ENCODE results near the gene SC5D. TPM values are rescaled to one million over a fixed set of nuclear protein-coding genes. Genes with fewer than 3 reads are reported as not detected.

Gene SC5D
- total RNA-seq, 2 donors from 2014 or later: 20.1 to 22.4 TPM

GRCh38 chr11:121270001-121270678 is 22.4 kb upstream of the SC5D start:
- Mint-ChIP-seq H3K36me3 (ENCODE audit: low read depth) (no peaks in the 10 kb centered on the region), H3K9me3 (no peaks in the 10 kb centered on the region), H3K27ac (no peak overlapping the region), H3K4me1 (no peaks in the 10 kb centered on the region), H3K27me3 (peaks cover 34% of the 10 kb centered on the region), H3K4me3 (no peak overlapping the region)
- ATAC-seq (replicated peaks): no peak

DNA sequence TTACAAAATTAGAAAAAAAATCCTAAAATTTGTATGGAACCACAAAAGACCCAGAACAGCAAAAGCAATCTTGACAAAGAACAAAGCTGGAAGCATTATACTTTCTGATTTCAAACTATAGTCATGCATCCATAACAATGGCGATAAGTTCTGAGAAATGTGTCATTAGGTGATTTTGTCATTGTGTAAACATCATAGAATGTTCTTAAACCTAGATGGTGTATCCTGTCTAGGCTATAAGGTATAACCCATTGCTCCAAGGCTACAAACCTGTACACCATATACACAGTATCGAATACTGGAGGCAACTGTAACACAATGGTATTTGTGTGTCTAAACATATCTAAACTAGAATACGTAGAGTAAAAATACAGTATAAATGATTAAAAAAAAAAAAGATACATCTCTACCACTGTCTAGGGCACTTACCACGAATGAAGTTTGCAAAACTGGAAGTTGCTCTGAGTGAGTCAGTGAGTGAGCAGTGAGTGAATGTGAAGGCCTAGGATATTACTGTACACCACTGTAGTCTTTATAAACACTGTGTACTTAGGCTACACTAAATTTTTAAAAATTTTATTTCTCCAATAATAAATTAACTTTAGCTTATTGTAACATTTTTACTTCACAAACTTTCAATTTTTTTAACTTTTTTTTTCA is 18.1 kb upstream of the SC5D start:
- peaks cover 16% of the 10 kb centered on the region for H3K27me3 Mint-ChIP-seq
- H3K36me3 Mint-ChIP-seq (ENCODE audit: low read depth): no peaks in the 10 kb centered on the region
- H3K4me3 Mint-ChIP-seq: no peak overlapping the region
- no peak for ATAC-seq (replicated peaks)
- no peaks in the 10 kb centered on the region for H3K4me1 Mint-ChIP-seq
- peaks cover 6% of the 10 kb centered on the region for H3K9me3 Mint-ChIP-seq
- no peak overlapping the region for H3K27ac Mint-ChIP-seq

DNA sequence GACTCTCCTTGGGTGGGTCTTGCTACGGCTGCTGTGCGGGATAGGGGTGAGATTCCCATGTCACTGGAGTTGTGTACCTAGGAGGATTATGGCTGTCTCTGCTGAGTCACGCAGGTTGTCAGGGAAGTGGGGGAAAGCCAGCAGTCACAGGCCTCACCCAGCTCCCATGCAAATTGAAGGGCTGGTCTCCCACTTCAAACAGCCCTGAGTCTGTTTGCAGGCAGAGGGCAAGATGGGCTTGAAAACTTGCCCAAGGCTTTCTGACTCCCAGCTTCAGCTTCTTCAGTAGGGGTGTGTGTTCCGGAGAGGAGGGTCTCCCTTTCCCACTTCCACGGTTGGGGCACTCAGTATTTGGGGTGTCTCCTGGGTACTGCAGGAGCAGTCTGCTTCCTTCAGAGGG is 10.9 kb upstream of the SC5D start:
- peaks cover 6% of the 10 kb centered on the region for H3K9me3 Mint-ChIP-seq
- H3K27me3 Mint-ChIP-seq: peaks cover 30% of the 10 kb centered on the region
- no peaks in the 10 kb centered on the region for H3K36me3 Mint-ChIP-seq (ENCODE audit: low read depth)
- no peak overlapping the region for H3K27ac Mint-ChIP-seq
- no peak for ATAC-seq (replicated peaks)
- no peaks in the 10 kb centered on the region for H3K4me1 Mint-ChIP-seq
- no peak overlapping the region for H3K4me3 Mint-ChIP-seq

GRCh38 chr11:121282386-121282785 is 10.2 kb upstream of the SC5D start:
- no peak overlapping the region for H3K27ac Mint-ChIP-seq

GRCh38 chr11:121282886-121283502 is 9.6 kb upstream of the SC5D start:
- H3K4me3 Mint-ChIP-seq: no peak overlapping the region
- no peaks in the 10 kb centered on the region for H3K36me3 Mint-ChIP-seq (ENCODE audit: low read depth)
- ATAC-seq (replicated peaks): no peak
- H3K4me1 Mint-ChIP-seq: no peaks in the 10 kb centered on the region
- H3K9me3 Mint-ChIP-seq: peaks cover 2% of the 10 kb centered on the region
- H3K27ac Mint-ChIP-seq: no peak overlapping the region
- peaks cover 27% of the 10 kb centered on the region for H3K27me3 Mint-ChIP-seq

More at GRCh38 chr11:121282386-121282785, 10.2 kb upstream of the SC5D start:
- Mint-ChIP-seq H3K4me3 (no peak overlapping the region), H3K4me1 (no peaks in the 10 kb centered on the region), H3K9me3 (peaks cover 6% of the 10 kb centered on the region), H3K27me3 (peaks cover 30% of the 10 kb centered on the region), H3K36me3 (ENCODE audit: low read depth) (no peaks in the 10 kb centered on the region)
- ATAC-seq (replicated peaks): no peak

- Mint-ChIP-seq H3K4me1 (peaks cover 26% of the 10 kb centered on the region), H3K9me3 (no peaks in the 10 kb centered on the region), H3K27me3 (no peaks in the 10 kb centered on the region), H3K27ac (peak overlapping the region; percentile 97), H3K36me3 (ENCODE audit: low read depth) (peaks cover 9% of the 10 kb centered on the region), H3K4me3 (peak overlapping the region; percentile 96)
- ATAC-seq (replicated peaks): no peak
Observed at GRCh38 chr11:121291319-121291718, 1.3 kb upstream of the SC5D start.

DNA sequence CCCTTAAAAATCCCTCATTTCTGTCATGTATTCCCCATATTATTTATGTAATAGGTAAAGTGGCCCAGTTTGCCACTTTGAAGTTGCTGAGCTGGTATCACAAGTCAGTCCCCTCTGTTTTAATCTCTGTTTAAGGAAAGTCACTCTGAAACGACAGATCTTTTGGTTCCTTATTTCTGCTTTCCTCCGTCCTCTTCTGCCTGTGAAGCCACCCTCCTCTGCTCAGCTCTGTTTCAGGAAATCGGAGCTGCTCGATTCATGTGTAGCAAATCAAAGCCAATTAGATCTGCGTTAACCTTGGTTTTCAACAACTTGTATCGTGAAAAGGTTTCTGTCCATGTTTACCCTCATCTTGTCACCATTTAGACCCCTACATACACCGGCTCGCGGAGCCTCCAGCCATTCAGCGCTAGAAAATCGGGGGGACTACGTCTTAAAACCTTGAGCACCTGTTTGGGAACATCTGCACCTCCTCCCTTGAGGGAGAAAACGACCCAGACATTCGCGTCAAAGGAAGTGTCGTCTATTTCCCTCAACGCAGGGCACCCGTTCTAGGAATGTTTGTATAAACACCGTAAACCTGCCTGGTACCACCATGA is 576 bp upstream of the SC5D start:
- ATAC-seq (replicated peaks): peak; percentile 44
- peak overlapping the region; percentile 97 for H3K27ac Mint-ChIP-seq

GRCh38 chr11:121293288-121293594 is 670 bp downstream of the SC5D start:
- H3K4me1 Mint-ChIP-seq: peaks cover 28% of the 10 kb centered on the region
- ATAC-seq (replicated peaks): no peak
- H3K36me3 Mint-ChIP-seq (ENCODE audit: low read depth): peaks cover 16% of the 10 kb centered on the region
- no peaks in the 10 kb centered on the region for H3K27me3 Mint-ChIP-seq
- peak overlapping the region; percentile 97 for H3K27ac Mint-ChIP-seq
- peak overlapping the region; percentile 96 for H3K4me3 Mint-ChIP-seq
- no peaks in the 10 kb centered on the region for H3K9me3 Mint-ChIP-seq

More for the DNA sequence above, 576 bp upstream of the SC5D start:
- Mint-ChIP-seq H3K4me1 (peaks cover 28% of the 10 kb centered on the region), H3K9me3 (no peaks in the 10 kb centered on the region), H3K4me3 (peak overlapping the region; percentile 96), H3K27me3 (no peaks in the 10 kb centered on the region), H3K36me3 (ENCODE audit: low read depth) (peaks cover 16% of the 10 kb centered on the region)

DNA sequence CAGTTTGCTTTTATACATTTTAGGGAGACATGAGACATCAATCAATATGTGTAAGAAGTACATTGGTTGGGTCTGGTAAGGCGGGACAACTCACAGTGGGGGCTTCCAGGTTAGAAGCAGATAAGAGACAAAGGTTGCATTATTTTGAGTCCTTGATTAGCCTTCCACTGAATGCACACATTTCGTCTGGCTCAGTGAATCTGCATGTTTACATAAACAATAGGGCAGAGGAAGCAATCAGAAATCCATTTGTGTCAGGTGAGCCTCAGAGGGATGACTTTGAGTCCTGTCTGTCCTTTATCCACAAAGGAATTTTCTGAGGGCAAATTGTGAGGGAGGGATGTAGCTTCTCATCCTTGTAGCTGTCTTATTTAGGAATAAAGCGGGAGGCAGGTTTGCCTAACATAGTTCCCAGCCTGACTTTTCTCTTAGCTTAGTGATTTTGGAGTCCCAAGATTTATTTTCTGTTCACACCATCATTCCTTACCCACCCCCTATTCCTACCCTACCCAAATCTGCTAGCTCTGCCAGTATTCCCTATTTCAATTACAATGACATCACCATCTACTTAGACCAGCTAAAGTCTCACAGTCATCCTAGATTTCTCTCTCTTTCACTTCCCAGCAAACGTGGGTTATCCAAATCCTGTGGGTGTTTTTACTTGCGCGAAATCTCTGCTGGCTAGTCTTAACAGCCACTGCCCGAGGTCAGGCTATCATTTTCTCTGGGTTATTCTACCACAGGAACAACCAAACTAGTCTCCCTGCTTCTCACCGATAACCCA is 2.9 kb downstream of the SC5D start:
- Mint-ChIP-seq H3K36me3 (ENCODE audit: low read depth) (peaks cover 22% of the 10 kb centered on the region), H3K9me3 (no peaks in the 10 kb centered on the region), H3K27me3 (no peaks in the 10 kb centered on the region), H3K27ac (no peak overlapping the region), H3K4me3 (no peak overlapping the region), H3K4me1 (peaks cover 34% of the 10 kb centered on the region)
- ATAC-seq (replicated peaks): no peak

GRCh38 chr11:121297872-121298271 is 5.3 kb downstream of the SC5D start:
- H3K27ac Mint-ChIP-seq: no peak overlapping the region
- H3K9me3 Mint-ChIP-seq: no peaks in the 10 kb centered on the region
- H3K36me3 Mint-ChIP-seq (ENCODE audit: low read depth): peaks cover 28% of the 10 kb centered on the region
- ATAC-seq (replicated peaks): no peak
- peaks cover 29% of the 10 kb centered on the region for H3K4me1 Mint-ChIP-seq
- no peak overlapping the region for H3K4me3 Mint-ChIP-seq
- H3K27me3 Mint-ChIP-seq: no peaks in the 10 kb centered on the region

DNA sequence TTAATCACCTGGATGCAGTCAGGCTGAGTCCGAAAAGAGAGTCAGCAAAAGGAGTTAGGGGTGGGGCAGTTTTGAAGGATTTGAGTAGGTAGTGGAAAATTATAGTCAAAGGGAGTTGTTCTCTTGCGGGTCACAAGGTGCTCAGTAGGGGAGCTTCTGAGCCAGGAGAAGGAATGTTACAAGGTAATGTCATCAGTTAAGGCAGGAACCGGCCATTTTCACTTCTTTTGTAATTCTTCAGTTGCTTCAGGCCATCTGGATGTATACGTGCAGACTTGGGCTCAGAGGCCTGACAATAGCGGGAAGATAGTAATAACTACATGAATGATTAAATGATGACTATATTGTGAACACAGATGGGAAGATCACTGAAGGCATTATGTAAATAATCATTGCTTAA is 6.2 kb downstream of the SC5D start:
- H3K27me3 Mint-ChIP-seq: no peaks in the 10 kb centered on the region

GRCh38 chr11:121299417-121299816 is 6.8 kb downstream of the SC5D start:
- no peak for ATAC-seq (replicated peaks)
- Mint-ChIP-seq H3K27ac (no peak overlapping the region), H3K4me1 (peaks cover 23% of the 10 kb centered on the region), H3K4me3 (no peak overlapping the region), H3K9me3 (no peaks in the 10 kb centered on the region), H3K27me3 (no peaks in the 10 kb centered on the region), H3K36me3 (ENCODE audit: low read depth) (peaks cover 43% of the 10 kb centered on the region)

More for the DNA sequence above, 6.2 kb downstream of the SC5D start:
- no peak for ATAC-seq (replicated peaks)
- H3K36me3 Mint-ChIP-seq (ENCODE audit: low read depth): peaks cover 37% of the 10 kb centered on the region
- H3K4me3 Mint-ChIP-seq: no peak overlapping the region
- H3K27ac Mint-ChIP-seq: no peak overlapping the region
- peaks cover 23% of the 10 kb centered on the region for H3K4me1 Mint-ChIP-seq
- no peaks in the 10 kb centered on the region for H3K9me3 Mint-ChIP-seq

GRCh38 chr11:121300313-121300971 is 7.9 kb downstream of the SC5D start:
- H3K9me3 Mint-ChIP-seq: no peaks in the 10 kb centered on the region

More at GRCh38 chr11:121300313-121300971, 7.9 kb downstream of the SC5D start:
- Mint-ChIP-seq H3K36me3 (ENCODE audit: low read depth) (peaks cover 53% of the 10 kb centered on the region), H3K4me1 (peaks cover 17% of the 10 kb centered on the region), H3K27me3 (no peaks in the 10 kb centered on the region), H3K27ac (no peak overlapping the region), H3K4me3 (no peak overlapping the region)
- no peak for ATAC-seq (replicated peaks)
